ENCODE data around the gene ZSCAN18.

Gene ZSCAN18

DNA sequence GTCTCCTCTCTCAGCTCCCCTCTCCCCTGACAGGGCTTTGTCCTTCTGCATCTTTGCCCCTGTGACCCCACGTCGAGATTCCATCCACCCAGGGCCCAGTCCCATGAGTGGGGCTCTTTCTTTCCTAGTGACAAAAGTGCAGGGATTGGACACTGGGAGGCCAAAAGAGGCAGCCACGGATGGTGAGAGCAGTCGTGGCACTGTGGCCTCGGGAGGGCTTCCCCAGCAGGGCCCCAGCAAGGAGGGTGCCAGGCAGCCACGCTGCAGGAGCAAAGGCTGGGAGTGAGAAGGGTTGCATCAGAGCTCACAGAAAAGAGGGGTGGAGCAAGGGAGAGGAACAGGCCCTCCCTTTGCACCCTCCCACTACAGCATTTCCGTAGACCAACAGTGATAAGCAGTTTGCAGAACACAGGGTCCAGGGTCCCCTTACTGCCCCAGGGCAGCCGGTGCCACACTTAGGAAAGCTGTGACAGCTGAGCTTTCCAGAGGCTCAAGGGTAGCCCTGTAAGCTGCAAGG, 59.3 kb downstream of the ZSCAN18 start:
- Histone ChIP-seq H3K36me3 (ENCODE audit: insufficient read depth, low read length) (no peaks in the 10 kb centered on the region), H3K4me1 (ENCODE audit: control insufficient read depth, insufficient read depth, low read length) (no peaks in the 10 kb centered on the region), H3K9me3 (replicated peaks; ENCODE audit: low read length) (peaks cover 12% of the 10 kb centered on the region), H3K27me3 (ENCODE audit: control insufficient read depth, insufficient read depth, low read length) (no peaks in the 10 kb centered on the region), H3K4me3 (ENCODE audit: low read length) (no peak overlapping the region), H3K4me2 (ENCODE audit: low read length) (no peak overlapping the region), H3K9ac (ENCODE audit: low read depth, low read length) (no peak overlapping the region)

DNA sequence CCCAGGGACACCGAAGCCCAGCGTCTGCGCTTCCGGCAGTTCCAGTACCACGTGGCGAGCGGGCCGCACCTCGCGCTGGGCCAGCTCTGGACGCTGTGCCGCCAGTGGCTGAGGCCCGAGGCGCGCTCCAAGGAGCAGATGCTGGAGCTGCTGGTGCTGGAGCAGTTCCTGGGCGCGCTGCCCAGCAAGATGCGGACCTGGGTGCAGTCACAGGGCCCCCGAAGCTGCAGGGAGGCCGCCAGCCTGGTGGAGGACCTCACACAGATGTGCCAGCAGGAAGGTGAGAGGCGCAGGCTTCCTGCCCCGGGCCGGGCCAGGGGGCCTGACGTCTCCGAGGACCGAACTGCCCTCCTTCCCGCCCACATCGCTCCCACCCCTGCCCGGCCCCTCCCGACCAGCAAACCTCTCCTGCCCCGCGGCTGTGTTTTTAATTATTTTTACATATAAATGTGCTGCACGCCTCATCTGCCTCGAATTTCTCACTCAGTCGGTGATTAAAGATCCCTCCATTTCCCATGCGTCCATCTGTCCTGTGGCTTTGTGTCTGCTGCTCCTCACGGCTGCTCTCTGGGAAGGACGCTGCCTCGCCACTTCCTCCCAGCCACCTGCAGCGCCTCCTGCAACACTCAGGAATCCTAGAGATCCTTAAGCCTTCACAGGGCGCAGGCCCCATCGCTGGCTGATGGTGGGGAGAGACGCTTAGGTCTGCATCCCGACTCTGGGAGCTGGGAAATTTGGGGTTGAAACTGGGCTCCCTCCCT, 59.9 kb downstream of the ZSCAN18 start:
- Histone ChIP-seq H3K9ac (ENCODE audit: low read depth, low read length) (no peak overlapping the region), H3K4me3 (ENCODE audit: low read length) (no peak overlapping the region), H3K27me3 (ENCODE audit: control insufficient read depth, insufficient read depth, low read length) (no peaks in the 10 kb centered on the region), H3K4me2 (ENCODE audit: low read length) (no peak overlapping the region), H3K4me1 (ENCODE audit: control insufficient read depth, insufficient read depth, low read length) (no peaks in the 10 kb centered on the region), H3K9me3 (replicated peaks; ENCODE audit: low read length) (peaks cover 9% of the 10 kb centered on the region), H3K36me3 (ENCODE audit: insufficient read depth, low read length) (no peaks in the 10 kb centered on the region)

DNA sequence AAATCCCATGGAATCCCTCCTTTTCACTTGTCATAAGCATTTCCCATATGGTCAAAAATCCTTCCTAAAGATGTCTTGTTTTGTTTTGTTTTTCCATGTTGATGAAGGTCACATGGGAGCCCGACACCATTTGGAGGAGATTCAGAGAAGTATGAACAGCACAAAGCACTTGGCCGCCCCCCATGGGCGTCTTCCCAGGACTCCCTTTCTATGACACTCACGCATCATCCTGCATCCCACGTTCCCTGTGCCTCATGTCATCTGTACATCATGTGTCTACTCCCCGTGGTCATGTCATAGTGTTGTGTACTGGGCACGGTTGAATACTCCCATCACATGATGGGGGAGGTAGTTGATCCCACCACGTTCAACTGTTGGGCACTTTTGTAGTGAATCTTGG, 62.2 kb downstream of the ZSCAN18 start:
- no peaks in the 10 kb centered on the region for H3K4me1 ChIP-seq (ENCODE audit: control insufficient read depth, insufficient read depth, low read length)
- no peak overlapping the region for H3K4me3 ChIP-seq (ENCODE audit: low read length)
- no peak overlapping the region for H3K4me2 ChIP-seq (ENCODE audit: low read length)
- no peaks in the 10 kb centered on the region for H3K36me3 ChIP-seq (ENCODE audit: insufficient read depth, low read length)
- no peak overlapping the region for H3K9ac ChIP-seq (ENCODE audit: low read depth, low read length)
- H3K27me3 ChIP-seq (ENCODE audit: control insufficient read depth, insufficient read depth, low read length): no peaks in the 10 kb centered on the region
- H3K9me3 ChIP-seq (replicated peaks; ENCODE audit: low read length): no peaks in the 10 kb centered on the region

DNA sequence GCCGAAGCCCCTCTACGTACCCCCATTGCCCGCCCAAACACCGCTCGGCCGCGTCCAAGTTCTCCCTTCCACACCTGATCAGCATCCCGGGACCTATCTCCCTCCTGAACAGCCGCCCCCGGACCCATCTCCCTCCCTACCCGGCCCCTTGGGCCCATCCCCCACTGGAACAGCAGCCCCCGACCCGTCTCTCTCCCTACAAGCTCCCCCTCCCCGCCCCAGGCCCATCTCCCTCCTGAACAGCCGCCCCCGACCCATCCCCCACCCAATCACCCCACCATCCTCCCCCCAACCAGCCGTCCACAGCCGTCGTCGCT, 63.6 kb downstream of the ZSCAN18 start:
- H3K9ac ChIP-seq (ENCODE audit: low read depth, low read length): no peak overlapping the region
- H3K27me3 ChIP-seq (ENCODE audit: control insufficient read depth, insufficient read depth, low read length): no peaks in the 10 kb centered on the region
- H3K36me3 ChIP-seq (ENCODE audit: insufficient read depth, low read length): no peaks in the 10 kb centered on the region
- H3K4me2 ChIP-seq (ENCODE audit: low read length): no peak overlapping the region
- H3K9me3 ChIP-seq (replicated peaks; ENCODE audit: low read length): no peaks in the 10 kb centered on the region
- H3K4me1 ChIP-seq (ENCODE audit: control insufficient read depth, insufficient read depth, low read length): no peaks in the 10 kb centered on the region
- no peak overlapping the region for H3K4me3 ChIP-seq (ENCODE audit: low read length)
